GM23248 (cell line): ENCODE measurements around the gene TSPYL4. TPM values are rescaled to one million over a fixed set of nuclear protein-coding genes. Genes with fewer than 3 reads are reported as not detected.

Experiments used
- DNase-seq: peaks from one replicate; pipeline ENCODE4 v3.0.0-alpha.2; 2015
- H2AFZ ChIP-seq: fragments of 200-600 bp; sonication (generic); 2 replicates; pipeline ENCODE4 v1.6.1; 2016; ENCODE audit warnings: antibody characterized with exemption
- H3F3A ChIP-seq: fragments of 200-600 bp; sonication (generic); 2 replicates; pipeline ENCODE4 v1.6.1; 2016; ENCODE audit warnings: mild to moderate bottlenecking, antibody characterized with exemption, mixed run types; ENCODE audit not compliant: insufficient read depth
- H3K27ac ChIP-seq: fragments of 200-600 bp; sonication (generic); 2 replicates; pipeline ENCODE4 v1.5.1; 2016; ENCODE audit warnings: mild to moderate bottlenecking
- H3K27me3 ChIP-seq: fragments of 200-600 bp; sonication (generic); replicated peaks from 2 replicates; pipeline ENCODE4 v1.6.1; 2016; ENCODE audit warnings: mild to moderate bottlenecking; ENCODE audit not compliant: insufficient read depth
- H3K36me3 ChIP-seq: fragments of 200-600 bp; sonication (generic); 2 replicates; pipeline ENCODE4 v1.6.1; 2016; ENCODE audit warnings: low read depth, mild to moderate bottlenecking
- H3K4me1 ChIP-seq: fragments of 200-600 bp; sonication (generic); 2 replicates; pipeline ENCODE4 v1.6.1; 2016; ENCODE audit warnings: mild to moderate bottlenecking; ENCODE audit not compliant: insufficient read depth
- H3K4me2 ChIP-seq: fragments of 200-600 bp; sonication (generic); one replicate; pipeline ENCODE4 v1.6.1; 2016; ENCODE audit warnings: mild to moderate bottlenecking; ENCODE audit not compliant: unreplicated experiment
- H3K4me3 ChIP-seq: fragments of 200-600 bp; sonication (generic); 2 replicates; pipeline ENCODE4 v1.5.1; 2016; ENCODE audit warnings: mild to moderate bottlenecking
- H3K79me2 ChIP-seq: fragments of 200-600 bp; sonication (generic); 2 replicates; pipeline ENCODE4 v1.6.1; 2016; ENCODE audit warnings: mild to moderate bottlenecking; ENCODE audit not compliant: insufficient read depth
- H3K9ac ChIP-seq: fragments of 200-600 bp; sonication (generic); 2 replicates; pipeline ENCODE4 v1.6.1; 2016; ENCODE audit warnings: mild to moderate bottlenecking
- H3K9me2 ChIP-seq: fragments of 200-600 bp; sonication (generic); 2 replicates; pipeline ENCODE4 v1.6.1; 2016; ENCODE audit warnings: mixed run types, mild to moderate bottlenecking, moderate library complexity; ENCODE audit not compliant: insufficient read depth
- H3K9me3 ChIP-seq: fragments of 200-600 bp; sonication (generic); one replicate; pipeline ENCODE4 v1.6.1; 2017; ENCODE audit warnings: low read depth
- H4K20me1 ChIP-seq: fragments of 200-600 bp; sonication (generic); 2 replicates; pipeline ENCODE4 v1.6.0; 2016; ENCODE audit not compliant: insufficient read depth
- EZH2 ChIP-seq: fragments of 200-600 bp; sonication (generic); IDR thresholded peaks from 2 replicates; pipeline ENCODE4 v1.6.1; 2018; ENCODE audit warnings: antibody characterized with exemption, mild to moderate bottlenecking; ENCODE audit not compliant: insufficient read depth, poor library complexity, severe bottlenecking
- EZH2phosphoT487 ChIP-seq: fragments of 200-600 bp; sonication (generic); IDR thresholded peaks from 2 replicates; pipeline ENCODE4 v1.6.1; 2018; ENCODE audit warnings: antibody characterized with exemption, moderate library complexity, mild to moderate bottlenecking, low read depth; ENCODE audit not compliant: insufficient read depth
- WGBS, 2 experiments: methylation state at CpG; one replicate each; pipeline ENCODE4 v1.1.6; 2015 to 2017; ENCODE audit warnings: low lambda C conversion rate in 2 of 2, low coverage in 1 of 2; ENCODE audit errors: missing lambda C conversion rate in 2 of 2; 5-methylcytosine and 5-hydroxymethylcytosine counted together
- in situ Hi-C: fragments of 300-500 bp; cut with MboI; formaldehyde crosslinking; loops from 2 replicates; pipeline ENCODE4 v1.15.0; 2020
- polyA plus RNA-seq: library from polyadenylated mRNA; unstranded; fragments of >200 nt; fragmentation: Nextera tagmentation; extraction: Ambion mirVana; gene quantifications from 2 replicates; pipeline ENCODE4 v1.2.1, GENCODE V29; 2016
- total RNA-seq: library from RNA; depleted of rRNA; stranded (reverse); fragments of >200 nt; shearing (Covaris generic); gene quantifications from 2 replicates; pipeline ENCODE4 v1.2.3, GENCODE V29; 2014

The TSPYL4 gene
- total and polyA plus RNA-seq, 2 experiments from 2014 or later: 32.3 to 38.2 TPM

- Histone ChIP-seq H3K4me2 (no peak overlapping the region), H3F3A (peaks cover 13% of the 10 kb centered on the region; the same call in 1 of the 2 replicates), H3K27me3 (no peaks in the 10 kb centered on the region), H3K4me3 (no peak overlapping the region), H4K20me1 (no peaks in the 10 kb centered on the region), H3K27ac (no peak overlapping the region), H2AFZ (no peak overlapping the region), H3K4me1 (peaks cover 20% of the 10 kb centered on the region), H3K9me2 (no peaks in the 10 kb centered on the region), H3K36me3 (no peaks in the 10 kb centered on the region), H3K9me3 (no peaks in the 10 kb centered on the region), H3K9ac (no peak overlapping the region), H3K79me2 (peaks cover 40% of the 10 kb centered on the region)
- DNase-seq: no peak
- no peak for TF ChIP-seq EZH2phosphoT487
- TF ChIP-seq EZH2: no peak
- in situ Hi-C loops: loop anchor here (10.0 kb wide), 1 partner anchor 142 kb away; no protein-coding TSS in a partner anchor
- WGBS, 2 experiments: 61 to 64% methylated on average over 2 of the region's 2 CpGs
These were observed 28.8 kb upstream of the TSPYL4 start for GRCh38 chr6:116282698-116283097.

GRCh38 chr6:116280933-116281316 lies 27.1 kb upstream of the TSPYL4 start:
- H2AFZ ChIP-seq: peak overlapping the region; percentile 90
- H3K9me2 ChIP-seq: no peaks in the 10 kb centered on the region
- peak overlapping the region; percentile 82 for H3K4me3 ChIP-seq
- H3F3A ChIP-seq: peaks cover 7% of the 10 kb centered on the region; the same call in 1 of the 2 replicates
- H3K27ac ChIP-seq: no peak overlapping the region
- peak overlapping the region; percentile 81 for H3K4me2 ChIP-seq
- H3K9ac ChIP-seq: peak overlapping the region; percentile 99
- H3K27me3 ChIP-seq: no peaks in the 10 kb centered on the region
- 84 to 91% methylated on average over 5 of the region's 5 CpGs for WGBS, 2 experiments
- peaks cover 15% of the 10 kb centered on the region; the same call in 1 of the 2 replicates for H4K20me1 ChIP-seq
- no peaks in the 10 kb centered on the region for H3K36me3 ChIP-seq
- no peaks in the 10 kb centered on the region for H3K9me3 ChIP-seq
- TF ChIP-seq EZH2: no peak
- no peak for TF ChIP-seq EZH2phosphoT487
- H3K79me2 ChIP-seq: peaks cover 58% of the 10 kb centered on the region
- peaks cover 36% of the 10 kb centered on the region for H3K4me1 ChIP-seq
- in situ Hi-C loops: loop anchor here (10.0 kb wide), 1 partner anchor 144 kb away; no protein-coding TSS in a partner anchor
- no peak for DNase-seq

- H3K4me2 ChIP-seq: peak overlapping the region; percentile 81
- peaks cover 64% of the 10 kb centered on the region for H3K79me2 ChIP-seq
- H3K4me3 ChIP-seq: peak overlapping the region; percentile 82
- peak overlapping the region; percentile 90 for H2AFZ ChIP-seq
- peaks cover 38% of the 10 kb centered on the region for H3K4me1 ChIP-seq
- no peaks in the 10 kb centered on the region for H3K9me2 ChIP-seq
- H3F3A ChIP-seq: peaks cover 7% of the 10 kb centered on the region; the same call in 1 of the 2 replicates
- in situ Hi-C loops: loop anchor here (10.0 kb wide), 1 partner anchor 144 kb away; no protein-coding TSS in a partner anchor
- H3K9me3 ChIP-seq: no peaks in the 10 kb centered on the region
- peak overlapping the region; percentile 91 for H3K27ac ChIP-seq
- H3K9ac ChIP-seq: peak overlapping the region; percentile 99
- DNase-seq: peak; percentile 26
- H4K20me1 ChIP-seq: peaks cover 15% of the 10 kb centered on the region; the same call in 1 of the 2 replicates
- H3K36me3 ChIP-seq: no peaks in the 10 kb centered on the region
- no peak for TF ChIP-seq EZH2phosphoT487
- TF ChIP-seq EZH2: no peak
- no peaks in the 10 kb centered on the region for H3K27me3 ChIP-seq
- 16 to 19% methylated on average over 8 of the region's 8 CpGs for WGBS, 2 experiments
These were observed 26.5 kb upstream of the TSPYL4 start for GRCh38 chr6:116280161-116280932.

GRCh38 chr6:116279232-116280160 lies 25.6 kb upstream of the TSPYL4 start, which contains the start of gene TSPYL1:
Gene TSPYL1, minus strand, starts transcription at chr6:116279930. Its CDS starts 100 bp downstream, at chr6:116279830.
- Histone ChIP-seq H3F3A (peaks cover 7% of the 10 kb centered on the region; the same call in 1 of the 2 replicates), H3K4me2 (peak within 1 kb of the TSS; percentile 81), H2AFZ (peak within 1 kb of the TSS; percentile 90), H3K27ac (peak within 1 kb of the TSS; percentile 91), H3K36me3 (peaks cover 7% of the 10 kb centered on the region; the same call in 1 of the 2 replicates), H4K20me1 (peaks cover 15% of the 10 kb centered on the region; the same call in 1 of the 2 replicates), H3K9me3 (no peaks in the 10 kb centered on the region), H3K4me3 (peak within 1 kb of the TSS; percentile 82), H3K4me1 (peaks cover 47% of the 10 kb centered on the region), H3K9ac (peak within 1 kb of the TSS; percentile 99), H3K9me2 (no peaks in the 10 kb centered on the region), H3K27me3 (no peaks in the 10 kb centered on the region), H3K79me2 (peaks cover 72% of the 10 kb centered on the region)
- in situ Hi-C loops: loop anchor here (10.0 kb wide), 1 partner anchor 145 kb away; no protein-coding TSS in a partner anchor
- DNase-seq: peak; percentile 100
- no peak for TF ChIP-seq EZH2phosphoT487
- no peak for TF ChIP-seq EZH2
- 1% methylated on average over 68 to 69 of the region's 71 CpGs for WGBS, 2 experiments
